NCI-H1930 (cell line): ENCODE measurements around the gene DDX3X.
"Not testable (repeated sequence)": the region's sequence is repeated elsewhere in the genome, so short reads cannot be mapped to it uniquely, and the experiment has no call there.

ENCODE experiments used
- DNase-seq, 2 experiments: peaks; one replicate each; lab custom pipeline; 2025; lab: John Stamatoyannopoulos, UW

The DDX3X gene

GRCh38 chrX:41373989-41374606 is 40.1 kb downstream of the DDX3X start:
- DNase-seq: no peak

- no peak for DNase-seq
These were observed 43.7 kb downstream of the DDX3X start for GRCh38 chrX:41377624-41378023.

- no peak for DNase-seq
These were observed 47.7 kb downstream of the DDX3X start for GRCh38 chrX:41381685-41382084.

GRCh38 chrX:41382714-41383645 is 49.0 kb downstream of the DDX3X start:
- DNase-seq: no peak

- DNase-seq: no peak
These were observed 50.2 kb downstream of the DDX3X start for GRCh38 chrX:41384051-41384705.

- no peak for DNase-seq
These were observed 52.4 kb downstream of the DDX3X start for GRCh38 chrX:41386222-41386990.

GRCh38 chrX:41388543-41388942 is 54.6 kb downstream of the DDX3X start:
- no peak for DNase-seq

GRCh38 chrX:41389311-41389888 is 55.4 kb downstream of the DDX3X start:
- DNase-seq: no peak

- DNase-seq: not testable (repeated sequence)
These were observed 56.6 kb downstream of the DDX3X start for GRCh38 chrX:41390576-41390975.

- no peak for DNase-seq
These were observed 57.6 kb downstream of the DDX3X start for GRCh38 chrX:41391606-41392005.

- no peak for DNase-seq
These were observed 60.3 kb downstream of the DDX3X start for GRCh38 chrX:41394293-41394692.

- no peak for DNase-seq
These were observed 63.3 kb downstream of the DDX3X start for GRCh38 chrX:41397219-41397618.

- no peak for DNase-seq
These were observed 63.8 kb downstream of the DDX3X start for GRCh38 chrX:41397768-41398167.

- not testable (repeated sequence) for DNase-seq
These were observed 68.6 kb downstream of the DDX3X start for GRCh38 chrX:41402556-41402955.

GRCh38 chrX:41405551-41405950 is 71.6 kb downstream of the DDX3X start:
- no peak for DNase-seq

- no peak for DNase-seq
These were observed 72.2 kb downstream of the DDX3X start for GRCh38 chrX:41406201-41406600.

GRCh38 chrX:41407816-41408215 is 73.9 kb downstream of the DDX3X start:
- no peak for DNase-seq

- DNase-seq: no peak
These were observed 74.6 kb downstream of the DDX3X start for GRCh38 chrX:41408576-41408975.

- no peak for DNase-seq
These were observed 75.0 kb downstream of the DDX3X start for GRCh38 chrX:41409006-41409405.

- not testable (repeated sequence) for DNase-seq
These were observed 77.3 kb downstream of the DDX3X start for GRCh38 chrX:41411222-41411621.

- no peak for DNase-seq
These were observed 78.5 kb downstream of the DDX3X start for GRCh38 chrX:41412261-41413081.
